ENCODE measurements around the gene WNT7A.

WNT7A gene

DNA sequence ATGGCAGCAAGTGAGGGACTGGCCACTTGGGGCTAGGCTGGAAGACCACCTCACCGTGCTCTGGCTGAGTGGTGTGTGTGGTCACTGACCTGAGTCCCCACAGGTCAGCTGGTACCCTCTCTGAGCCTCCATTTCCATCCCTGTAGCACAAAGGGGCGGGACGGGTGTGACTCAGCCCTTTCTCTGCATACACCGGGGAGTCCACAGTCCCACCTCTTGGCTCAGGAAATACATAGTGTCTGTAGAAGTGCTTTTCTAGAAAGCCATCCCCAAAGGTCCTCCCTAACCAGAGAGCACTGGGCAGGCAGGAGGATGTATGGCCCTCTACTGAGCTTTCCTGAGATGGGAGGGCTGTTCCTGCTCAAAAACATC, 27.2 kb downstream of the WNT7A start:
- no peak for TF ChIP-seq CTCF (IDR thresholded peaks at IDR 0.05; ENCODE audit: low read length, missing control alignments)
- no peak overlapping the region for H3K4me3 ChIP-seq (replicated peaks; ENCODE audit: low read depth, low read length)
- DNase-seq (ENCODE audit: low read depth): no peak

DNA sequence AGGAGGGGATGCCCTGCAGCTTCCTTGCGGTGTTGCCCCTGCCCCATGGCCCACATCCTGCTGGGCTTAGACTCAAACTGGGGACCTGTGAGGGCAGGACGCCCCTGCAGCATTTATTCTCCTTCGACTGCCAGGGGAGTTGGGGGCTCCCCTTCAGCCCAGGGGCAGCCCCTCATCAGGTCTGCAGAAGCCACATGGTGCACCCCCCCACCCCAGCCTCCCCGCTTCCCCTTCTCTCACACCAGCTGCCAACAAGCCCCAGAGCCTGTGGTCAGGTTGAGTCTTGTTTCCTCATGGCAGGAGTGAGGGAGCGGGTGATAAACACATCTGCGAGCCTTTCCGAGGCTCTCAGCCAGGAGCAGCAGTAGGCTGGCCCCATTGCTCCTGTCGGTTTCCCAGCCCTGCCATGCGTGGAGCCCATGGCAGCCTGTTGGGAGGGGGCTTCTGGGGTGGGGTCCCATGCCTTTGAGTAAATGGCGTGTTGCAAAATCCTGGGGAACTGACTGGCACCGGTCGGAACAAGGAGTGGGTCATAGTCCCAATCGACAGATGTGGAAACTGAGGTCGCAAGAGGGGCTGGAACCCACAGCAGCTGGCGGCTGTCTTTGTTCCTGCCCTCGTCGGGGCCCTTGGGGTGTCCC, 27.8 kb downstream of the WNT7A start:
- H3K4me3 ChIP-seq (replicated peaks; ENCODE audit: low read depth, low read length): no peak overlapping the region
- no peak for DNase-seq (ENCODE audit: low read depth)
- no peak for TF ChIP-seq CTCF (IDR thresholded peaks at IDR 0.05; ENCODE audit: low read length, missing control alignments)

DNA sequence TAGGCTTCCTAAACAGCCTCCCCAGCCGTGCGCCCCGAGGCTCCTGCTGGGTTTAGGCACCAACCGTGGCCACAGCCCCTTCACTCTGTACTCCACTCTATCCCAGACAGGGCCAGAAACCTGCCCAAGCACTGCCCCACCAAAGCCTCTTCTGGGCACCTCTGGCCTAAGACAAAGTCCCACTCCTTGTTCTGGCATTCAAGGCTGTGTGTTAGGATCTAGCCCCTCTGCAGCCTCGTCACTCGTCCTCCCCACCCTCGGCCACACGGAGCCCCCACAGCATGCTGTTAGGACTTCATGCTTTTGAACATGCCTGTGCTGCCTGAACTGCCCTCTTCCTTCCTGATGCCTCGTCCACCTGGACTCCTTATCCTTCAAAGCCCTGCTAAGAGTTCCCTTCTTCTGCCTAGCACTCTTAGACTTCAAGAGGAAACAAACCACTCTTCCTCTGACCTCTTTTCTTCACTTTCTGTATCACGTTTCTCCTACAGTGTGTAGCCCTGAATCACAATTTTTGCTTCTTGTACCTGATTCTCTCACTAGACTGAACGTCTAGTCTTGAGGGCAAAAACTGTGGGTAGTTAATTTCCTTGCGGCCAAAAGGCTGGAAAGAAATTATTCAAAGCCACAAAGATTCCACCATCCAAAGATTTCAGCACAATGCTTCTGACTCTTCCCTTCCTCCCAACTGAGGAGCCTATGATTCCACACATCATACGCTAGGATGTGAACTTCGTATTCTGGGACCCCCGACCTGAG, 28.6 kb downstream of the WNT7A start:
- no peak for DNase-seq (ENCODE audit: low read depth)
- no peak for TF ChIP-seq CTCF (IDR thresholded peaks at IDR 0.05; ENCODE audit: low read length, missing control alignments)
- H3K4me3 ChIP-seq (replicated peaks; ENCODE audit: low read depth, low read length): no peak overlapping the region

GRCh38 chr3:13850161-13850945, 29.5 kb downstream of the WNT7A start:
- DNase-seq (ENCODE audit: low read depth): no peak
- no peak overlapping the region for H3K4me3 ChIP-seq (replicated peaks; ENCODE audit: low read depth, low read length)
- TF ChIP-seq CTCF (IDR thresholded peaks at IDR 0.05; ENCODE audit: low read length, missing control alignments): no peak

DNA sequence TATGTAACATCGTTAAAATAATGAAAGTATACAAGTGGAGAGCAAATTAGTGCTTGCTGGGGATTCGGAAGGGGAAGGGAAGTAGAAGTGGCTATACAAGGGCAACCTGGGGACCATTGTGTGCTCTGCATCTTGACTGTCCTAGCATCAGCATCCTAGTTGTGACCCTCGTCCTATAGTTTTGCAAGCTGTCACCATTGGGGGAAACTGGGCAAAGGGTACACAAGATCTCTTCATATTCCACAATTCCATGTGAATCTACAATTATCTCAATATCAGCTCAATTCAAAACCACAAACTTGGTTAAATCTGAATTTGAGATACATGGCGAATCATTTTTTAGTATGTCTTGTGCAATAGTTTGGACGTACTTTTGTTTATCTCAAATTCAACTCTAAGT, 30.9 kb downstream of the WNT7A start:
- no peak for TF ChIP-seq CTCF (IDR thresholded peaks at IDR 0.05; ENCODE audit: low read length, missing control alignments)
- DNase-seq (ENCODE audit: low read depth): no peak
- no peak overlapping the region for H3K4me3 ChIP-seq (replicated peaks; ENCODE audit: low read depth, low read length)

GRCh38 chr3:13846716-13847570, 32.9 kb downstream of the WNT7A start:
- no peak for TF ChIP-seq CTCF (IDR thresholded peaks at IDR 0.05; ENCODE audit: low read length, missing control alignments)
- DNase-seq (ENCODE audit: low read depth): no peak
- no peak overlapping the region for H3K4me3 ChIP-seq (replicated peaks; ENCODE audit: low read depth, low read length)
